Fibroblast of the aortic adventitia (primary cell): ENCODE results near the gene IQCK. TPM values are rescaled to one million over a fixed set of nuclear protein-coding genes. Genes with fewer than 3 reads are reported as not detected.
"Not testable (repeated sequence)": the region's sequence is repeated elsewhere in the genome, so short reads cannot be mapped to it uniquely, and the experiment has no call there.

Experiments
- DNase-seq: peaks from one replicate; pipeline ENCODE4 v3.0.0-alpha.2; 2010; ENCODE audit warnings: low read depth
- H3K4me3 ChIP-seq: 2 replicates; pipeline ENCODE4 v1.5.1; 2011; ENCODE audit warnings: low read depth, mild to moderate bottlenecking, control low read depth, low read length, moderate library complexity
- total RNA-seq: library from RNA; depleted of rRNA; stranded (reverse); fragments of >200 nt; gene quantifications from 2 replicates; pipeline ENCODE4 v1.2.3, GENCODE V29; 2012; ENCODE audit warnings: low replicate concordance
- TF ChIP-seq, protein P1 (sequence below): IDR thresholded peaks from 2 replicates; pipeline ENCODE4 v1.5.1; 2011; ENCODE audit warnings: mild to moderate bottlenecking, low read length, control low read depth, inconsistent platforms; ENCODE audit not compliant: insufficient read depth

The IQCK gene, protein sequence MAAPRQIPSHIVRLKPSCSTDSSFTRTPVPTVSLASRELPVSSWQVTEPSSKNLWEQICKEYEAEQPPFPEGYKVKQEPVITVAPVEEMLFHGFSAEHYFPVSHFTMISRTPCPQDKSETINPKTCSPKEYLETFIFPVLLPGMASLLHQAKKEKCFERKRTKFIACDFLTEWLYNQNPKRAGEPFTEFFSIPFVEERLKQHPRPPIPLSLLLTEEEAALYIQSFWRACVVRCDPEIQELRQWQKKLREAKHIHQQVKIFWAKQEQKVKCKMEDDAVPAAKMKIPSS
- total RNA-seq = 3.1 and 22.3 TPM in 2 replicates

DNA sequence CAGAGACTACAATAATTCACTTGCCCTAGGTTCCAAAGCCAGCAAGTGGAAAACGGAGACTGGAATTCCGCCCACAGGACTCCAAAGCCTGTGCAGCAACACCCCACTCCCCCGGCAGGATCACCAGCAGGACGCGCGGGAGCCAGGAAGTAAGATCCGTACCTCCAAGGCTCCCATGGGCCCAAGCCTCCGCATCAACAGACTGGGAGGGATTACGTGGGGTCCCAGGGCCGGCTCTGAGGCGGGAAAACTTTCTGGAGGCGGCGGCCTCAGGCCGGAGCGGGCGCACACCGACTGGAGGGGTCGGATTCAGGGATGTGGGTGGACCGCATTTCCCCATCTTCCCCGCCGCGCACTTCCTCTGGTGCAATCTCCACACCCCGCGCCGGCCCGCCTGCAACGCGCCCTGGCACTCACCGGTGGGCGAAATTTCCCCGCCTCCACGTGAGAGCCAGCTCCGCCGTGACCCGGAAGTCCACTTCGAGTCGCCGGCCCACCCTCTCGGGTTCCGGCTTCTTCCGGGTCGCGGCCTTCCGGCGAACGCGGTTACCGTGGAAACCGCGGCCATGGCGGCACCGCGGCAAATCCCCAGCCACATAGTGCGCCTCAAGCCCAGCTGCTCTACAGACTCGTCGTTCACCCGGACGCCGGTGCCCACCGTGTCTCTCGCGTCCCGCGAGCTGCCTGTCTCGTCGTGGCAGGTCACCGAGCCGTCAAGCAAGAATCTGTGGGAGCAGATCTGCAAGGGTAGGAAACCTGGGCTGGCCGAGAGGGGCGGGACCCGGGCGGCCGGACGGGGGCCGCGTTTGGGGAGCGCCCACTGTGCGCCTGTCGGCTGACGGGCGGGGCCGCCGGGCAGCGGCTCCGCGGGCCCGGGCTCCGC lies at the start of gene IQCK, which contains the start of gene KNOP1:
Gene IQCK (plus strand): TSS at position 531 of the 883 bp plus-strand sequence. CDS start 36 bp downstream, at position 567.
Gene KNOP1 (minus strand): TSS at position 487 of the 883 bp plus-strand sequence. CDS start 3,192 bp downstream, outside the sequence.
- TF ChIP-seq, protein P1, sequence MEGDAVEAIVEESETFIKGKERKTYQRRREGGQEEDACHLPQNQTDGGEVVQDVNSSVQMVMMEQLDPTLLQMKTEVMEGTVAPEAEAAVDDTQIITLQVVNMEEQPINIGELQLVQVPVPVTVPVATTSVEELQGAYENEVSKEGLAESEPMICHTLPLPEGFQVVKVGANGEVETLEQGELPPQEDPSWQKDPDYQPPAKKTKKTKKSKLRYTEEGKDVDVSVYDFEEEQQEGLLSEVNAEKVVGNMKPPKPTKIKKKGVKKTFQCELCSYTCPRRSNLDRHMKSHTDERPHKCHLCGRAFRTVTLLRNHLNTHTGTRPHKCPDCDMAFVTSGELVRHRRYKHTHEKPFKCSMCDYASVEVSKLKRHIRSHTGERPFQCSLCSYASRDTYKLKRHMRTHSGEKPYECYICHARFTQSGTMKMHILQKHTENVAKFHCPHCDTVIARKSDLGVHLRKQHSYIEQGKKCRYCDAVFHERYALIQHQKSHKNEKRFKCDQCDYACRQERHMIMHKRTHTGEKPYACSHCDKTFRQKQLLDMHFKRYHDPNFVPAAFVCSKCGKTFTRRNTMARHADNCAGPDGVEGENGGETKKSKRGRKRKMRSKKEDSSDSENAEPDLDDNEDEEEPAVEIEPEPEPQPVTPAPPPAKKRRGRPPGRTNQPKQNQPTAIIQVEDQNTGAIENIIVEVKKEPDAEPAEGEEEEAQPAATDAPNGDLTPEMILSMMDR = peak; percentile 37
- DNase-seq = peak; percentile 86
- peak within 1 kb of the TSS; percentile 99 for H3K4me3 ChIP-seq

DNA sequence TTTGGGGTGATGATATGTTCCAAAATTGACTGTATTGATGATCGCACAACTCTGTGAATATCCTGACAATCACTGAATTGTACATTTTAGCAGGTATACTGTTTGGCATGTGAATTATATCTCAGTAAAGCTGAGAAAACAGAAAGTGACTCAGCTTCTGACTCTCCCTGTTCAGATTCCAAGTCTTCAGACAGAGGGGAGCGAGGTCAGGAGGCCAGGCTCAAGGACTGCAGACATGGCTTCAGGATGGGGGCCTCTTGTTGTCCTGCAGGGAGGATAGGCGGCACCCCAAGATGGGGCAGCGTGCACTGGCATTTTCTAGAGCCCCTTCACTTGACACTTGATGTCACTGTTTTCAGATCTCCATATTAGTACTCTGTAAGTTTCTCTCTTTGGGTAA lies 45.7 kb upstream of the IQCK start:
- DNase-seq = no peak
- H3K4me3 ChIP-seq = no peak overlapping the region
- TF ChIP-seq, protein P1 = no peak

DNA sequence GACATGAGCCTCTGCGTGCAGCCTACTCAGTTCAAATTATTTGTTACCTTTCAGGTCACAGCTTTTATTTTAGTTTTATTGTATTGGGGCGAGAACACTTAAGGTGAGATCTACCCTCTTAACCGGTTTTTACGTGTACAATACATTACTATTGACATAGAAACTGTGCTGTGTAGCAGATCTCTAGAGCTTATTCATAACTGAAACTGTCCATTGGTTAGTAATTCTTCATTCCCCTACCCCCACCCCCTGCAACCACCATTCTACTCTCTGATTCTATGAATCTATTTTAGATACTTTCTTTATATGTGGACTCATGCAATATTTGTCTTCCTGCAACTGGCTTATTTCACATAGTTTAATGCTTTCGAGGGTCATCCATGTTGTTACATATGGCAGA lies 43.6 kb upstream of the IQCK start:
- DNase-seq = no peak
- TF ChIP-seq, protein P1 = no peak
- no peak overlapping the region for H3K4me3 ChIP-seq

DNA sequence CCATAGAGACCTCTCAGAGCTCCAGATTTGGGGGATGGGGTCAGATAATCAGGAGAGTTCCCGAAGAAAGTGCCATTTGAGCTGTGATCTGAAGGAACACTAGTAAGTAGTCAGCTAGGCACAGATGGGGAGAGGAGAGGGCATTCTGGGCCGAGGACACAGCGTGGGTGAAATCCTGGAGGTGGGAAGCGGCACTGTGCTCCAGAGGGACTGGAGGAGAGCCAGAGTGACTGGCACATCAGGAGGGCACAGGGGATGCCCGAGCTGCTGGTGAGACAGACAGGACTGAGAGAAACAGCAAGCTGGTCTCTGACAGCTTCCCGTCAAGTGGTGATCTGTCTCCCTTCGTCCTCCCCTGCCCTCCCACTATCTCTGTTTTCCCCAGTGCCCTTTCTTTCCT lies 40.7 kb upstream of the IQCK start:
- TF ChIP-seq, protein P1 = no peak
- no peak for DNase-seq
- no peak overlapping the region for H3K4me3 ChIP-seq

DNA sequence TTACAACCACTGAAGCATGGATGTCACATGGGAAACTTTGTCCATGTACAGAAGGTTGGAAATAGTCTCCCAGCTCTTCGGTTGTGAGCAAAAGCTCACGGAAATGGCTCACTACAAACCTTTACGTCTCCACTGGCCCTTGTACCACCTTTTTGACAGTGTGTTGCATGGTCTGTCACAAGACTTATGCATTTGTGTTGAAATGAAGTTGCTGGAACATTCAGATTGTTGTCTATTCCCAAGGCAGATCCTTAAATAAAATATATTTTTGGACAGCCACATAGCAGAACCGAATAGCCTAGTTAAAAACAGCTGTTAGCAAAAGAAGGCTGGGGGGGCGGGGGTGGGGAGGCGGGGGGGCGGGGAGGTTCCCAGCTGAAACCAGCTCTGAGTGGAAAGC lies 39.3 kb upstream of the IQCK start:
- no peak for DNase-seq
- TF ChIP-seq, protein P1 = no peak

DNA sequence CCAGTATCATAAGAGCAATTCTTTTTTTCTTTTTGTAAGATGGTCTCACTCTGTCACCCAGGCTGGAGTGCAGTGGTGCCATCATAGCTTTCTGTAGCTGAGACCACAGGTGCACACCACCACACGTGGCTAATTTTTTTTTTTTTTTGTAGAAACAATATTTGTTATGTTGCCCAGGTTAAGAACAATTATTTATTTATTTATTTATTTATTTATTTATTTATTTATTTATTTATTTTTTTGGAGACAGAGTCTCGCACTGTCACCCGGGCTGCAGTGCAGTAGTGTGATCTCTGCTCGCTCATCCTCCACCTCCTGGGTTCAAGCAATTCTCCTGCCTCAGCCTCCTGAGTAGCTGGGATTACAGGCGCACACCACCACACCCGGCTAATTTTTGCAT lies 38.8 kb upstream of the IQCK start:
- not testable (repeated sequence) for DNase-seq, H3K4me3 ChIP-seq

More for the DNA sequence above, 39.3 kb upstream of the IQCK start:
- H3K4me3 ChIP-seq = no peak overlapping the region

DNA sequence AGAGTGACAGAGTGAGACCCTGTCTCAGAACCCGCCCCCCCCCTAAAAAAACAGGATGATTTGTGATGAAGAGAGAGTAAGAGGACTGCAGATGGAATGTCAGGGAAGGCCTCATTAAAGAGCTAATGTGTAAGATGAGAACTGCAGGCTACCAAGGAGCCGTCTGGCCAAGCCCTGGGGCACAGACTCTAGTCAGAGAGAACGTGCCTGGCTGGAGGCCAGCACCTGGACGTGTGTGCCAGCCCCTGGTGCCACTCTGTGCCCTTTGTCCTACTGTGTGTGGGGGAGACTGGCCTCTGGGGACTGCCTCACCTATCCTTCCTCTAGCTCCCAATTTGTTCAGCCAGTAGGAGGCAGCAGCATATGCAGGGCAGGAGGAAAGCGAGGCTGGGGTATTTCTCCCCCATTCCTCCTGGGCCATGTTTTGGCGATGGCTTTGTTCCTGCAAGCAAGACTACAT lies 37.2 kb upstream of the IQCK start:
- DNase-seq = no peak
- TF ChIP-seq, protein P1 = no peak
- no peak overlapping the region for H3K4me3 ChIP-seq
